ENCODE results near the gene REC8. TPM values are rescaled to one million over a fixed set of nuclear protein-coding genes. Genes with fewer than 3 reads are reported as not detected.
A peak's percentile ranks its signal among the peaks of the same experiment; 100 is the strongest.

Gene REC8
- total and polyA plus RNA-seq, 10 of the 15 experiments (the other 5 are each of a cell fraction or from before 2014, with no cell fraction given), result 4.2 to 76.9 (median 29.1) TPM

GRCh38 chr14:24212924-24213865, 41.3 kb downstream of the REC8 start, which contains the start of gene CHMP4A (continued):
- TF ChIP-seq, protein P1, sequence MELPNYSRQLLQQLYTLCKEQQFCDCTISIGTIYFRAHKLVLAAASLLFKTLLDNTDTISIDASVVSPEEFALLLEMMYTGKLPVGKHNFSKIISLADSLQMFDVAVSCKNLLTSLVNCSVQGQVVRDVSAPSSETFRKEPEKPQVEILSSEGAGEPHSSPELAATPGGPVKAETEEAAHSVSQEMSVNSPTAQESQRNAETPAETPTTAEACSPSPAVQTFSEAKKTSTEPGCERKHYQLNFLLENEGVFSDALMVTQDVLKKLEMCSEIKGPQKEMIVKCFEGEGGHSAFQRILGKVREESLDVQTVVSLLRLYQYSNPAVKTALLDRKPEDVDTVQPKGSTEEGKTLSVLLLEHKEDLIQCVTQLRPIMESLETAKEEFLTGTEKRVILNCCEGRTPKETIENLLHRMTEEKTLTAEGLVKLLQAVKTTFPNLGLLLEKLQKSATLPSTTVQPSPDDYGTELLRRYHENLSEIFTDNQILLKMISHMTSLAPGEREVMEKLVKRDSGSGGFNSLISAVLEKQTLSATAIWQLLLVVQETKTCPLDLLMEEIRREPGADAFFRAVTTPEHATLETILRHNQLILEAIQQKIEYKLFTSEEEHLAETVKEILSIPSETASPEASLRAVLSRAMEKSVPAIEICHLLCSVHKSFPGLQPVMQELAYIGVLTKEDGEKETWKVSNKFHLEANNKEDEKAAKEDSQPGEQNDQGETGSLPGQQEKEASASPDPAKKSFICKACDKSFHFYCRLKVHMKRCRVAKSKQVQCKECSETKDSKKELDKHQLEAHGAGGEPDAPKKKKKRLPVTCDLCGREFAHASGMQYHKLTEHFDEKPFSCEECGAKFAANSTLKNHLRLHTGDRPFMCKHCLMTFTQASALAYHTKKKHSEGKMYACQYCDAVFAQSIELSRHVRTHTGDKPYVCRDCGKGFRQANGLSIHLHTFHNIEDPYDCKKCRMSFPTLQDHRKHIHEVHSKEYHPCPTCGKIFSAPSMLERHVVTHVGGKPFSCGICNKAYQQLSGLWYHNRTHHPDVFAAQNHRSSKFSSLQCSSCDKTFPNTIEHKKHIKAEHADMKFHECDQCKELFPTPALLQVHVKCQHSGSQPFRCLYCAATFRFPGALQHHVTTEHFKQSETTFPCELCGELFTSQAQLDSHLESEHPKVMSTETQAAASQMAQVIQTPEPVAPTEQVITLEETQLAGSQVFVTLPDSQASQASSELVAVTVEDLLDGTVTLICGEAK (IDR thresholded peaks at IDR 0.05; ENCODE audit: borderline replicate concordance), result peak; percentile 50; the same call in 1 of the 2 replicates
- TF ChIP-seq PML (IDR thresholded peaks at IDR 0.05; ENCODE audit: low read length) (peak; percentile 97), IRF4 (IDR thresholded peaks at IDR 0.05; ENCODE audit: low read depth, low read length) (0 out of 2 replicates have a peak, but pooled peaks have one; percentile 32), ZNF207 (IDR thresholded peaks at IDR 0.05; ENCODE audit: borderline replicate concordance) (peak; percentile 77; the same call in 1 of the 2 replicates), ZBED1 (IDR thresholded peaks at IDR 0.05; ENCODE audit: borderline replicate concordance) (peak; percentile 49), TCF12 (IDR thresholded peaks at IDR 0.05; ENCODE audit: low read depth, low read length) (no peak; the same call in 1 of the 2 replicates), RELA (IDR thresholded peaks at IDR 0.05; ENCODE audit: borderline replicate concordance, partially characterized antibody) (peak; percentile 80), NFXL1 (IDR thresholded peaks at IDR 0.05; ENCODE audit: borderline replicate concordance) (no peak), SP1 (IDR thresholded peaks at IDR 0.05; ENCODE audit: low read depth, low read length) (peak; percentile 88), MLLT1 (IDR thresholded peaks at IDR 0.05) (no peak), BRCA1 (IDR thresholded peaks at IDR 0.05; ENCODE audit: low read depth, low read length) (peak; percentile 55), TBL1XR1 (IDR thresholded peaks at IDR 0.05; ENCODE audit: low read depth, low read length) (no peak), HDAC6 (IDR thresholded peaks at IDR 0.05; ENCODE audit: unreplicated experiment) (peak; percentile 47), HDGF (IDR thresholded peaks at IDR 0.05) (peak; percentile 83; the same call in 1 of the 2 replicates), YBX1 (IDR thresholded peaks at IDR 0.05) (no peak), SMAD1 (IDR thresholded peaks at IDR 0.05; ENCODE audit: low read depth, partially characterized antibody) (peak; percentile 89), LARP7 (IDR thresholded peaks at IDR 0.05) (peak; percentile 72), MTA2 (IDR thresholded peaks at IDR 0.05; ENCODE audit: low read depth) (no peak; the same call in none of the 2 replicates), ZNF622 (IDR thresholded peaks at IDR 0.05) (no peak)
- TF ChIP-seq, protein P2, sequence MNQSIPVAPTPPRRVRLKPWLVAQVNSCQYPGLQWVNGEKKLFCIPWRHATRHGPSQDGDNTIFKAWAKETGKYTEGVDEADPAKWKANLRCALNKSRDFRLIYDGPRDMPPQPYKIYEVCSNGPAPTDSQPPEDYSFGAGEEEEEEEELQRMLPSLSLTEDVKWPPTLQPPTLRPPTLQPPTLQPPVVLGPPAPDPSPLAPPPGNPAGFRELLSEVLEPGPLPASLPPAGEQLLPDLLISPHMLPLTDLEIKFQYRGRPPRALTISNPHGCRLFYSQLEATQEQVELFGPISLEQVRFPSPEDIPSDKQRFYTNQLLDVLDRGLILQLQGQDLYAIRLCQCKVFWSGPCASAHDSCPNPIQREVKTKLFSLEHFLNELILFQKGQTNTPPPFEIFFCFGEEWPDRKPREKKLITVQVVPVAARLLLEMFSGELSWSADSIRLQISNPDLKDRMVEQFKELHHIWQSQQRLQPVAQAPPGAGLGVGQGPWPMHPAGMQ (IDR thresholded peaks at IDR 0.05; ENCODE audit: borderline replicate concordance), result no peak
- TF ChIP-seq, protein P3, sequence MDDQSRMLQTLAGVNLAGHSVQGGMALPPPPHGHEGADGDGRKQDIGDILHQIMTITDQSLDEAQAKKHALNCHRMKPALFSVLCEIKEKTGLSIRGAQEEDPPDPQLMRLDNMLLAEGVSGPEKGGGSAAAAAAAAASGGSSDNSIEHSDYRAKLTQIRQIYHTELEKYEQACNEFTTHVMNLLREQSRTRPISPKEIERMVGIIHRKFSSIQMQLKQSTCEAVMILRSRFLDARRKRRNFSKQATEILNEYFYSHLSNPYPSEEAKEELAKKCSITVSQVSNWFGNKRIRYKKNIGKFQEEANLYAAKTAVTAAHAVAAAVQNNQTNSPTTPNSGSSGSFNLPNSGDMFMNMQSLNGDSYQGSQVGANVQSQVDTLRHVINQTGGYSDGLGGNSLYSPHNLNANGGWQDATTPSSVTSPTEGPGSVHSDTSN (IDR thresholded peaks at IDR 0.05; ENCODE audit: insufficient replicate concordance, low read depth, low read length), result no peak
